PFSK-1 (cell line): ENCODE data around the gene LAMC3.

Experiments used
- FOXP2 ChIP-seq: optimal IDR thresholded peaks from 2 replicates; pipeline ENCODE3; 2011; ENCODE audit warnings: borderline replicate concordance, control low read depth, inconsistent platforms; ENCODE audit not compliant: insufficient read depth; ENCODE audit errors: extremely low read length, extremely low read depth
- POLR2AphosphoS5 ChIP-seq: IDR thresholded peaks from 2 replicates; pipeline ENCODE4 v1.6.1; 2012; ENCODE audit warnings: low read depth, mild to moderate bottlenecking, control low read depth, low read length, moderate library complexity
- SIN3A ChIP-seq: IDR thresholded peaks from 2 replicates; pipeline ENCODE4 v1.6.1; 2012; ENCODE audit warnings: mild to moderate bottlenecking, low read length, moderate library complexity, borderline replicate concordance; ENCODE audit not compliant: insufficient read depth
- TAF1 ChIP-seq: IDR thresholded peaks from 2 replicates; pipeline ENCODE4 v1.6.1; 2012; ENCODE audit warnings: low read length, control low read depth, borderline replicate concordance; ENCODE audit not compliant: insufficient read depth
- TF ChIP-seq, protein P1 (sequence below), 2 experiments: IDR thresholded peaks; 2 replicates each; pipeline versions ENCODE4 v1.6.1 to v1.8.0; 2011 to 2012; ENCODE audit warnings: low read depth in 2 of 2, low read length in 2 of 2, control low read depth in 1 of 2, inconsistent platforms in 1 of 2, mild to moderate bottlenecking in 1 of 2, moderate library complexity in 1 of 2; ENCODE audit not compliant: insufficient read depth in 1 of 2

LAMC3 gene

DNA sequence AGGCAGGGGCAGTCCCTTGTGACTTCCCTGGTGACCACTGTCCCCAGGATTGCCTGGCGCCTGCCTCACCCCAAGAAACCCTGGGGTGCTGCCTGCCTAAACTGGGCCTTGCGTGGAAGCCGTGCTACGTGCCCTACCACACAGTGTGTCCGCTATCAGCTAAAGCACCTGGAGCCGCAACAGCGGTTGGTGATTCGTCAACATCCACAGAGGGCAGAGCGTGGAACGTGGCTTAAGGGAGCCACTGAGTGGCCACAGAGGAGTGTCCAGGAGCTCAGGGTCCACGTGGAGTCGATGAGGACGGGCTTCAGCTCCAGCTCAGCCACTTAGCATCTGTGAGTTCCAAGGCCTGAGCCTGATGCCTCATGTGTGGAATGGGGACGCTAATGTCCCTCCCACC lies 25.3 kb downstream of the LAMC3 start:
- TF ChIP-seq SIN3A (no peak), POLR2AphosphoS5 (no peak), TAF1 (no peak)

GRCh38 chr9:131035548-131035947 lies 26.6 kb downstream of the LAMC3 start:
- no peak for TF ChIP-seq SIN3A
- TF ChIP-seq POLR2AphosphoS5, result no peak
- TF ChIP-seq, protein P1, sequence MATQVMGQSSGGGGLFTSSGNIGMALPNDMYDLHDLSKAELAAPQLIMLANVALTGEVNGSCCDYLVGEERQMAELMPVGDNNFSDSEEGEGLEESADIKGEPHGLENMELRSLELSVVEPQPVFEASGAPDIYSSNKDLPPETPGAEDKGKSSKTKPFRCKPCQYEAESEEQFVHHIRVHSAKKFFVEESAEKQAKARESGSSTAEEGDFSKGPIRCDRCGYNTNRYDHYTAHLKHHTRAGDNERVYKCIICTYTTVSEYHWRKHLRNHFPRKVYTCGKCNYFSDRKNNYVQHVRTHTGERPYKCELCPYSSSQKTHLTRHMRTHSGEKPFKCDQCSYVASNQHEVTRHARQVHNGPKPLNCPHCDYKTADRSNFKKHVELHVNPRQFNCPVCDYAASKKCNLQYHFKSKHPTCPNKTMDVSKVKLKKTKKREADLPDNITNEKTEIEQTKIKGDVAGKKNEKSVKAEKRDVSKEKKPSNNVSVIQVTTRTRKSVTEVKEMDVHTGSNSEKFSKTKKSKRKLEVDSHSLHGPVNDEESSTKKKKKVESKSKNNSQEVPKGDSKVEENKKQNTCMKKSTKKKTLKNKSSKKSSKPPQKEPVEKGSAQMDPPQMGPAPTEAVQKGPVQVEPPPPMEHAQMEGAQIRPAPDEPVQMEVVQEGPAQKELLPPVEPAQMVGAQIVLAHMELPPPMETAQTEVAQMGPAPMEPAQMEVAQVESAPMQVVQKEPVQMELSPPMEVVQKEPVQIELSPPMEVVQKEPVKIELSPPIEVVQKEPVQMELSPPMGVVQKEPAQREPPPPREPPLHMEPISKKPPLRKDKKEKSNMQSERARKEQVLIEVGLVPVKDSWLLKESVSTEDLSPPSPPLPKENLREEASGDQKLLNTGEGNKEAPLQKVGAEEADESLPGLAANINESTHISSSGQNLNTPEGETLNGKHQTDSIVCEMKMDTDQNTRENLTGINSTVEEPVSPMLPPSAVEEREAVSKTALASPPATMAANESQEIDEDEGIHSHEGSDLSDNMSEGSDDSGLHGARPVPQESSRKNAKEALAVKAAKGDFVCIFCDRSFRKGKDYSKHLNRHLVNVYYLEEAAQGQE (IDR thresholded peaks at IDR 0.05; ENCODE audit: insufficient read depth in 1 of 2, low read depth in 2 of 2, low read length in 2 of 2), result no peak
- TF ChIP-seq TAF1, result no peak
- TF ChIP-seq FOXP2, result no peak

DNA sequence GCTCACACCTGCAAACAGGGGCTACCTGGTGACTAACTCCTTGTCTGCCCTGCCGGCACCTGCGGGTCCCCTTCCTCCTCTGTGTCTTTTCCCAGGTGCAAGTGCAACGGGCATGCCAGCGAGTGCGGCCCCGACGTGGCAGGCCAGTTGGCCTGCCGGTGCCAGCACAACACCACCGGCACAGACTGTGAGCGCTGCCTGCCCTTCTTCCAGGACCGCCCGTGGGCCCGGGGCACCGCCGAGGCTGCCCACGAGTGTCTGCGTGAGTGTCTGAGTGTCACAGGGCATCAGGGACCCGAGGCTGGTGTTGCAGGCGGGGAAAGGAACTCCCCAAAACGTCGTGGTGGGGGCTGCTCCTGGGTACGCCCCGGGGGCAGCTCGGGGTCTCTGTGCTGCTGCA lies 27.1 kb downstream of the LAMC3 start:
- TF ChIP-seq FOXP2 (no peak), SIN3A (no peak)

DNA sequence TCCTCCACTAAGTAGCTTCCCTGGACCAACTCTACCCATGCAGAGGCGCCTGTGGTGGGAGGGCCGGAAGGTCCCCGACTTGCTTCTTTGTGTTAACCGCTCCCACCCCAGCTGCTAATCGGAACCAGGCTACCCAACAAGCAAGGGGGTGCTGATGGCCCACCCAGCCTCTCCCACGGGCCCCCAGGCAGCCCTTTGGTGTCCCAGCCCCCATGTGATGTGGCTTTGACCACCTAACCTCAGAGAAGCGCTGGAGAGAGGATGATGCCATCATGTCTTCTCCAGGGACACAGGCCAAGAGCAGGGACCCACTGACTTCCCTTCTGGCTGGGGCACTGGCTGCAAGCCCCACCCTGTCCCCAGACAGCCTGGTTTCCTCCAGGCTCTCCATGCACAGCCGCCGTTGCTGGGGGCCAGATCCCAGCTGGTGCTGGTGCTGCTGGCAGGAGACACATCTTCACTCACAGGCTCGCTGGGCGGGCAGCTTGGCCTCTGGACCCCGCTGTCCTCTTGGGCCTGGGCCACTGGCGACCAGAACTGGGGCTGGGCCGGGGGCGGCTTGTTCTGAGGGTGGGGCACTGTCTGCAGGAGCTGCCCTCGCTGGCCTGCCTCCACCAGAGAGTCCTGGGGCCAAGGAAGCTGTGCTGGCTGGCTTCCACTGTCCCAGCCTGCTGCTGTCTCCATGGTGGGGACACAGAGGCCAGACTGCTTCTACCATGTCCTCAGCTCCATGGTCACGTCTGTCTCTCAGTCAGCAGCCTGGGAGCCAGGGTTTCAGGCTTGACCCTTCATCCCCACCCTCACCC lies 27.8 kb downstream of the LAMC3 start:
- TF ChIP-seq, protein P1 (IDR thresholded peaks at IDR 0.05; ENCODE audit: insufficient read depth in 1 of 2, low read depth in 2 of 2, low read length in 2 of 2), result no peak
- TF ChIP-seq FOXP2 (no peak), TAF1 (no peak), SIN3A (no peak), POLR2AphosphoS5 (no peak)

GRCh38 chr9:131037335-131038255 lies 28.6 kb downstream of the LAMC3 start:
- TF ChIP-seq POLR2AphosphoS5, result no peak
- TF ChIP-seq, protein P1 (IDR thresholded peaks at IDR 0.05; ENCODE audit: insufficient read depth in 1 of 2, low read depth in 2 of 2, low read length in 2 of 2), result no peak
- no peak for TF ChIP-seq SIN3A
- no peak for TF ChIP-seq TAF1
- no peak for TF ChIP-seq FOXP2
